NCI-H2196 treated with DMSO at 0.1 percent for 48 hours (cell line): ENCODE data around the gene FOXP1.

ENCODE experiments used
- DNase-seq: peaks from one replicate; lab custom pipeline; 2025; ENCODE audit not compliant: unreplicated experiment; lab: John Stamatoyannopoulos, UW

Gene FOXP1

DNA sequence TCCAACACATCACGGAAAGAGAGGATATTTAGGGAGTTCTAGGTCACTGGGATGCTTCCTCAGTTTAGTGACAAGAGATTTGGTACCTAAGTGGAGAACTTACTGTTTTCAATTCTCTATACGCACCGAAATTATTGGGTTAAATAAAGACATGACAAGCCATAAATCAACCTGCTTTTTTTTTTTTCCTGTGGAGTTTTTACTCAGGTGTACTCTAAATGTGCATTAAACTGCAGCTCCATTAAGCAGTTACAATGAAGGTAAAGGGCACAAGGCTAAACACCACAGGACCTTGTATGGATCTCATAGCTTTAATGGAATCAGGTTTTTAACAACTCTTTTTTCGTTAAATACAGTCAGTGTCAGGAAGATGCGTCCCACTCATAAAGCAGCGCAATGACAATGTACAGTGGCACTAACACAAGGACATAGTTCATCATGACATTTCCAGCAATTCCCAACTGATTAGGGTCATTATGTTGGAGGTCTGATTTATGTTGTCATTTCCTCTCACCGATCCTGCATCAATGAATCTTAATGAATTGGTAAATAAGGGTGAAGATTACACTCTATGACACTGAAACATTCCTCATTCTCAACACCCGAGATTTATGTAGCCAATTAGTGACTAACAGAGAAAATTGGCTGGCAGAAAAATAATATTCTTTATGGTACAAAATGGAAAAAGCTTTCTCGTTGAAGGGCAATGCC lies 355.2 kb downstream of the FOXP1 start:
- DNase-seq = no peak

DNA sequence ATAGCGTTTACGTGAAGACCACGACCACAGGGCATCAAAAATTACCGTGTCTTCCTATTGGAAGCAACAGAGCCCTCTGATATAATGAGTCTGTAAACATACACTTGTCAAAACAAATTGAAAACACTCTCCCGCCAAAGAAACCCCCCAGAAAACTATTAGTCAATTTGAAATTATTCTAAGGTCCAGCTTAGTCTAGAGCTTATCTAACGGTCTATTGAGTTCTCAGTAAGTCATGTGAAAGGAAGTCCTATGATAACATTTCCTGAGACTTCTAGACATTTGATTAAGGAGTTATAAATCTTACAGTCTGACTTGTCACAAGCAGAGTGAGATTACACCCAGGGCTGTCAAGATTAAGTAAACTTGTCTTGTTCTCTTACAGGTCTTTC lies 356.3 kb downstream of the FOXP1 start:
- DNase-seq = no peak

DNA sequence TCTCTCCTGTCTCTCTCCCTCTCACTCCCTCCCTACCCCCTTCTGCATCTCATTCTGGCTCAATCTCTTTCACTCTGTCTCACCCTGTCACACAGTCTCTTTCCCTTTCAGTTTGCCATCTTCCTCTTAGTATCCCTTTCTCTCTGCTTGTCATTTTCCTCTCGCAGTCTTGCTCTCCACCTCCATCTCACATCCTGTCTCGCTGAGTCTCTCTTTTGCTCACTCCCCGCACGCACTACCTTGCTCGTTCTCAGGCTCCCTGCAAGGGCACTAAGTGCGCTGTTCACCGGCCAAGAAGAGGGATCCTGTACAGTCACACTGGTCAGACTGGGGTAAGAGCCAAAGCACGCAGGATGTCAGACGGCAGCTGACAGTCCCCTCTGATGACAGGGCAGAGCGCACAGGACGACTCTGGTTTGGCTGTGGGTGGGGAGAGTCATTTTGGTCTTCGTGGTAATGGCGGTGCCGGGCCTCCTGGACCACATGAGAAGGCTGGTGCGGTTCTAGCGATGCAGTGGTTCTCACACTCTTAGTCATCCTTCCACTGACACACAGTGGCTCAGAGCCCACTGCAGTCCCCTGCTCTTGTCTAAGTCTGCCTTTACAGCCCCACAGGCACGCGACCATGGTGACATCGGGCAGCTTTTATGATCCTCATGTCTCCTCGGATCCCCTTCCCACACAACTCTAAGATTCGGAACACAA lies 356.8 kb downstream of the FOXP1 start:
- DNase-seq = no peak

DNA sequence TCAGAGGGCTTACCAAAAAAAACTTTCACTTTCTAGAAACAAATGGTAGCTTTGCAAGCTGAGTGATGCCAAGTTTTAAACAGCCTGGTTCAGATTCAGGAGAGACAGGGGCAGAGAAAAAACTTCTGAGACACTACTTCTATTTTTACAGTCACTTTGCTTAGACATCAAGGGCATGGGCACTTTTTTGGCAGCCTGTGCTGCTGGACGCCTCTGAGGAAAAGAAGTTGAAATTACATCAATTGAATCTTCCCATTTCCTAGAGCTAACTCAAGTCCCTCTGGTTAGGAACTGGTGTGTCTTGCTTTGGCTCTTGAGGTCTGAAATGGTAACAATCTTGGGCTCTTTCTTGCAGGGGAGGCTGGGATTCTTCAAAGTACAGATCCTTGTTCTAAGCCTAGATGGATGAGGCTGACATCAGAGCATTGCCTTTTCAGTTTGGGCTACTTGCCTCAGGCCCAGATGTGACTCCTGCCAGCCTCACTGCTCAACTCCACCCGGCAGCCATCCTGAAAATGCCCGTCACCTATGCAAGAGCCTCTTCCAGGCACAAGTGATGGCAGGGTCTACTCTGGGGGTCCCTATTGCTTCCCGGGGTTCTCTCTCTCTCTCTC lies 357.5 kb downstream of the FOXP1 start:
- DNase-seq = no peak

DNA sequence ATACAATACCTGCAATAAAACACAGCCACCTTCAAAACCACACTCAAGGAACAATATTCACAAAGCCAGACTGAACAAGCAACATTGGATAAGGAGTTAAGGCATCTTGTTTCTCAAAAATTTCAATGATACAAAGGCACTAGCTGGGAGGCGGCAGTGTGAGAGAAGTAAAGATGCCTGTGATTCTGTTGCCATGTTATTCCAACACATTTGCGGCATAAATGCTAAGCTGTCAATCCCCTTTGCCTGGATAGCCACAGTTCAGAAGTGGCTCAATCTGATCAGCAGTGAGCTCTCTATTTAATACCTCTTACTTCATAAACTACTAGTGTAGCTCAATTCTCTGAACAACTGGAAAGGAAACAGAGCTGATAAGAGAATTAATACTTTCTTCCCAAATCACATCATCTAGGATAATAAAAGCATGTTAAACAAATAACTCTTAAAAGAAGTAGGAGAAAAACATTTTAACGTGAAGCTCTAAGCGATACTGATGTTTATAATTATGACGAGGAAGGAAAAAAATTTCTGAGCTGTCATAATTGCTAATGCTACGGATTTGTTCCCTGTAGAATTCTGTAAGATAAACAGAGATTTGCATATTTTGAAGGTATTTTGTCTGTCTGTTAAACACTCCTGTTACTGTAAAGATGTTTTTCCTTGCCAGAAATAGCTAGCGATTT lies 358.4 kb downstream of the FOXP1 start:
- no peak for DNase-seq

DNA sequence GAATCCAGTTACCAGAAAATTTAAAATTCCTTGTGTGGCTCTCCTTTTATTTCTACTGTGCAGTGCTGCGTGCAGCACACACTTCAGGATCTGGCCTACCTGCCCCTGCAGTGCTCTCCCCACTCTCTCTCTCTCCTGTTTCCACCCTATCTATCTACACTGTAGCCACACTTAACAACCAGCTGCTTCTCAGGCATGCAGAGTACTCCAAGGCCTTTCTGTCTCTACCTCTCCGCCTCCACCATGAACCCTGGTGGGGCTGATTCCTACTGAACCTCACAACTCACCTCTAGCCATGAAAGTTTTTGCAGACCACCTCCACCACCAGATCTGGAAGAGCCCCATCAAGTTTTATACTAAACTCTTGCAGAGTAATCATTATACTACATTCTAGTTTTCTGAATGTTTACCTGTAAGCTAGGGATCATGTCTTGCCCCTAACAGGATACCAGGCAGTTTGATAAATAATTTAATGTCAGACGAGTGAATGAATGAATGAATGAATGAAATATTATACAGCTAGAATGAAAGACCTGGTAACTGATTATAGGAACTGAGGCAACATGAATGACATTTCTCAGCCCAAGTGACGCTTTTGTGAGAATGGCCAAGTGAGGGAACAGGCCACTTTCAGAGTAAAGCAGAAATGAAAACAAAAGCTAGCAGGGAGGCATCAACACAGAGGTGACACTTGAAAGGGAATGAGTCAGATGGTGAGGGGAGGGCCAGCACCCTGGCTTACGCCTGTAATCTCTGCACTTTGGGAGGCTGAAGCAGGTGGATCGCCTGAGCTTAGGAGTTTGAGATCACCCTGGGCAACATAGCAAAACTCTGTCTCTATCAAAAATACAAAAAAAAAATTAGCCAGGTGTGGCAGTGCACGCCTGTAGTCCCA lies 363.5 kb downstream of the FOXP1 start:
- no peak for DNase-seq

DNA sequence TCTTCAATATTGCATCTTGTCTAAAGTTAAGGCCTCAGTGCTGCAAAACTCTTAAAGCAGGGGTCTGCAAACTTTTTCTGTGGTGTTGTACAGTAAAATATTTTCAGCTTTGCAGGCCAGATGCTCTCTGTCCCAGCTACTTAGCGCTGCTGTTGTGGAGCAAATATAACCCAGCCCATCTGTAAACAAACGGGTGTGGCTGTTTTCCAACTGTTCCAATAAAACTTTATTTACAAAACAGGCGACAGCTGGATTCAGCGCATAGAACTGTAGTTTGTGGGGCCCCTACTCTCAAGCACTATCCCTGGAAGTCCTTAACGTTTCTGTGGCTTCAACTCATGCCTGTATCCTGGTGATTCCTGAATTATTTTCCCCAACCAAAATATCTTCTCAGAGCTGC lies 365.0 kb downstream of the FOXP1 start:
- DNase-seq = no peak

DNA sequence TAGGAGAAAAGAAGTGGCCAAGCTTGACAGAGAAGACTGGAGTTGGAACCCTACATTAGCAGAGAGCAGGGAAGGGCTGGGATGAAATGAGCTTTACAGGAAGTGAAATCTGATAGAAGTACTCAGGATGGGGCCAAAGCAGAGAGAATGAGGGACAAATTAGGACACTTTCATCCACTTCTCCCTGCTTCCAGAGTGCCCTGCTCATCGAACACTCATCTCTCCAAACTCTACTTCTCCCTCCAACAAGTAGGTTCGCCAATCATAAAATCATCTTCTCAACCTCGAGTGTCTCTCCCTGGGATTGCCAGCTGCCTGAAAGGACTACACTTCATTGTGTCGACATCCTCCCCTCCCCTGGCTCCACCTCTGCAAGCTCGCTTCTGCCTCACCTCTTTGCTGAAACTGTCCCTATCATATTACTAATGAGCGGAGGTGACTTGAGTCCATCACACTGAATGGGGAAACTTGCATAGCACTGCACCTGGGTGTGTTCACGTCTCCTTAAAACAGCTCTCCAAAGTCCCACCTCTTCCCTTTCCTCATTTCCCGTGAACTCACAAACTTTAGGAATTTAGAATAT lies 365.8 kb downstream of the FOXP1 start:
- DNase-seq = peak; percentile 32

DNA sequence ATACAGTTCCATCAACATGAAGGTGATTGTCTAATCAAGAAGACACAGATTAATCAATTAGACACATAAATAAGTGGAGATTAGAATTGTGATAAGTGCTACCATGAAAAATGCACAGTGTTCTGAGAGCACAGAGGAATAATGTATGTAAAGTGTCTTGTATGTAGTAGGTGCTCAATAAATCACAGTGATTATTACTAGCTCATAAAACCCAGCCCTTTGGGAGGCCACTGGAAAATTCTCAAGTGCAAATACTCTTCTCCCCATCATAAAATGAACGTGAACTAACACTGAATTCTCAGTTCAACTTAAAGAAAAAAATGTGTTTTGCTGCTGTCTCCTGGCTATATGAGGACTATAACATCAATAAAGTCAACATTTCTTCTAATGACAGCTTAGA lies 368.2 kb downstream of the FOXP1 start:
- no peak for DNase-seq

DNA sequence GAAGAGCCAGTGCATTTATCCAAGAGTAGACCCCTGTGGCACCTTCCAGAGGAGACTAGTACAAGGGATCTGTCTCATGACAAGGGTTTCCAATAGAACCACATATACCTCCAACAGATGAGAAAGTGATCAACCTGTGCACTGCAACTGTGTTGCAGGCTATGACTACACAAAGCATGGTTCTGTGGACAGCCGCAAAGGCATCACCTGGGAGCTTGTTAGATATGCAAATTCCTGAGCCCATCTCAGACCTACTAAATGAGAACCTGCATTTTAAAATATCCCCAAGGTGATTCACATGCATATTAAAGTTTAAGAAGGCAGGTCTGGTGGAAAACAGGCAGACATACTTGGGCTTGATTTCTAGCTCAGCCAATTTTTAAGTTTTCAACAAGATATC lies 368.7 kb downstream of the FOXP1 start:
- no peak for DNase-seq

DNA sequence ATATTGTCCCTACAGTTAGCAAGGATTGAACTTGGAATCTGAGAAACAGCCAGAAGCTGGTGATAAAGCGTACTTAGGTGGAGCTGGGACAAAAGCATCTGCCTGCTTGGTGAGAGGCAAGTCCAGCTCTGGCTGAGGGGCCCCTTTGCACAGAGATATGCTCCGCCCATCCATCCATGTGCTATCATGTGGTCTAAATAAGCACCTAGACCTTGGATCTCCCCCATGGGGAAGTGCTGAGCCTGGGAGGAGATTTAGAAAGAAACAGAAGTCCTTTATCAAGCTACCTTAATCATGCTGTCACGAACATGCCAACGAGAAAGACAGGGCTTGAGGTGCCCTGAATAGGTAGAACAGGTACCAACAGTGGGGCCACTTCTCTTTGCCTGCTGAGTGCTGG lies 369.5 kb downstream of the FOXP1 start:
- no peak for DNase-seq

DNA sequence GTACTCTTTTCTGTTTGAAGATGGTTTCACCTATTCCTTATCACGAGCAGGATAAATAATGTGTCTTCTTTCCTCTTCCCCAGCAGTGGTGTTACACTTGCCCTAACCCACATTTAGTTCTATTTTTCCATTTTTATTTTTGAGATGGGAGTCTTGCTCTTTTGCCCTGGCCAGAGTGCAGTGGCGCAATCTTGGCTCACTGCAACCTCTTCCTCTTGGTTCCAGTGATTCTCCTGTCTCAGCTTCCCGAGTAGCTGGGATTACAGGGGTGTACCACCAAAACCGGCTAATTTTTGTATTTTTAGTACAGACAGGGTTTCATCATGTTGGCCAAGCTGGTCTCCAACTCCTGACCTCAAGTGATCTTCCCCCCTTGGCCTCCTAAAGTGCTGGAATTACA lies 372.4 kb downstream of the FOXP1 start:
- DNase-seq = no peak

DNA sequence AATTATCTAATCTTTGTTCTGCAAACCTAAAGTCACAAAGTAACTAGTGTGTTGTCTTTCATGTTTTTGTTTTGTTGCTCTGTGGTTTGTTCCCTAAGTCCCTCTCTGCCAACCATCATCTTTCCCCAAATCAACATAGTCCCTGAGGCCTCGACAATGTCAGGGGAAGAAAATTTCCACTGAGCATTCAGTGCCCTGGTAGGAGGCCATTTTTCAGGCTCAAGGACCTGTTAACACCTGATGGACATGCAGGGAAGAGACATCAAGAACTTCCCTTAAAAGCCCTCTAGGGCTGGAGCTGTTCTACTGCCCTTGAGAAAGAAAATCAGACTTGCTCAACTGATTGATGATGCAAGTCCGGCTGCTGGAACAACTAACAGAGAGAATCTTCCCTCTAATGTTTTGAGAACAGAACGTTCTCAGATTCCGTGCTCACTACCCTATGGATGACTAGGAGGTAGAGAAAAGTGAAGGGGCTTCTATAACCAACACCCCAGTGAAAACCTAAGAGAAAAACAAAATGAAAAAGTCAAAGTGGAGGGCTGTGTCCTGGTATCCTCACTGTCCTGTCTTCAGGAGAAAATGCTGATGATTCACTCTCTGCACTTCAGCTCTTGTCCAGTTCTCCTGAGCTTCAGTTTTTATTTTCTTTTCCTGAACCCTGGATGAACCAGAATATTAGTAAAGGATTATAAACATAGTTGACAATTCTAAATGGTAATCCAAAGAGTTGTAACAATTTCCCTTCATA lies 373.1 kb downstream of the FOXP1 start:
- no peak for DNase-seq

DNA sequence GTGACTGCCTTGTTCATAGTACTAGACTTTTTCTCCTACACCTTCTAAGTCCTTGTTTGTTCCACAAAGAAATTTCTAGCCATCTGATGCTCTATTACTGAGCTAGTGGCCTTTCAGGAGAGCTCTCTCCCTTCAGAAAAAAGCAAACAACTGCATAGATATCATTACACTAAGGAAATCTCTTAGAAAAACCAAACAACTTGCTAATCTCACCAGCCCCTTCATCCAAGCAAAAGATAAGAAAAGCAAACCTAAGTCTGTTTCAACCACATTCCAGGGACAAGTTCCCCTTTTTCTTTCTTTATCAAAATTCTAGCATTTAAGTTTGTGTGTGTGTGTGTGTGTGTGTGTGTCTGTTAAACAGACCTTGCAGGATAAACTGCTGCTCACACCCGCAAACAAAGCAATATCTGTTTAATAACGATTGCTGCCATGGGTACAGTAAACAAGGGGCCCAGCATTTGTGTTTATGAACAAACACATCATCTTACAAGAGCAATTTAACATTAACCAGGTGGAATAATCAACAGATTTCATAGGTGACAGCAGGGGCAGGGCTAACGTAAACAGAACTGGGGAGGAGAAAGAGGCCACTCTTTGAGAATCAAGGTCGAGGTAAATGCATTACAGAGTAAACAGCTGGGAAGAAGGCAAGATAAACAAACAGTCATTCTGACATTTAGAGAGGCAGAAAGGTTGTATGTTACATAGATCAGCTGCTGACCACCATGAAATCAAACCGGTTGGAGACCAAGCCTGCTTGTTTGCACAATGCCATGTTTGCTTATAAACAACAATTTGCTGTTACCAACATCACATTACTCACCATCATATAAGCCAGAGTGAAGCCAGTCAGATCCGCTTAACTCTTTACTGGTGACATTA lies 375.1 kb downstream of the FOXP1 start:
- peak; percentile 15 for DNase-seq

DNA sequence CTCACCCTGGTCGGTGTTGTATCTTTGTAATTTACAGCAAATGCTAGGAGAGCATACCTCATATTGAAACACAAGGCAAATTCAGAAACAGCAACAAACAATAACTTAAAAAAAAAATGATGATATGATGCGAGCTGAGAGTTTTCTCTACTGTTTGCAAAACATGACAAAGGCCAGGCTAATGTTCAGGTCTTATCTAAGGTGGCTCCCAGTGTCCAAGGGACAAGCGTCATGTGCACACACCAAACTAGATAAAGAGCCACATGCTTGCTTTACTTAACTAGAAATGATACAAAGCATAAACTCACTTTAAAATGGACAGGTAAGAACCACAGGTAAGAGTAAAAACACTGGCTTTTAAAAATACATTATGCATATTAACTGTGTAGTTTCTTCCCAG lies 375.9 kb downstream of the FOXP1 start:
- DNase-seq = no peak

DNA sequence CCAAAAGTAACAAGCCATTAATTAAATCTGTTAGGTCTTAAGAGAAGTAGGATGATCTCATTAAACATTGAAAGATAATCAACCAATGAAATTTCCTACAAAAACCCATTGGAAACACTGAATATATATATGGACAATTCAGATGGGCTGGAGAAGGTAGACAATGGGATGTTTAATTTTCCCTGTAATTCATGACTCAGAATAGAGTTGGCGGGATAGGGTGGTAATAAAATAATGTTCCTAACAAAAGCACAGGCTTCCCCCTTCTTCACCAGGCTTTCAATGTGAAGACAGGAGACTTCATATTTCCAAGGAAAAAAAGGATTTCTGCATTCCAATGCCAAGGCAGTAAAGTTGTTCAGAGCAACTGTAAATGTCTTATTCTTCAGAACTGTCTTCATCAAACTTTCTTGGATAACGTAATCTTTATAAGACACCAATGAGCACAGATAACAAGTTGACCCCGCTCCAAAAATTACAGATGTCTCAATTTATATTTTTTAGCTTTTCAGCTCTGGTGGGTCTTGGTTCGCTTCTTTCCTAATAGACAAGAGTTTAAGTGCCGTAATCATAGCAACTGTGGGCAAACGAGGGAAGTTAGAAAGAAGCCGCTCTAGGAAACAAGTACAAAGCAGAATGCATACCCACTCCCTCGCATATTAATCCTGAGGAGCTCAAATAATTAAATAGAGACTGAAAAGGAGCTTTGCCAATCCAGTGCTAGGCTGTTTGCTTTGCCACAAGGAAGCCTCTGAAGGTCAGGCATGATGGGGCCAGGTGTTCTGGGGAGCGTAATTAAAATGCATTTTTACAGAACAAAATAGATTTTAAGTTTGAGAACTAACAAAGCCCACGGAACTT lies 377.0 kb downstream of the FOXP1 start:
- DNase-seq = no peak

DNA sequence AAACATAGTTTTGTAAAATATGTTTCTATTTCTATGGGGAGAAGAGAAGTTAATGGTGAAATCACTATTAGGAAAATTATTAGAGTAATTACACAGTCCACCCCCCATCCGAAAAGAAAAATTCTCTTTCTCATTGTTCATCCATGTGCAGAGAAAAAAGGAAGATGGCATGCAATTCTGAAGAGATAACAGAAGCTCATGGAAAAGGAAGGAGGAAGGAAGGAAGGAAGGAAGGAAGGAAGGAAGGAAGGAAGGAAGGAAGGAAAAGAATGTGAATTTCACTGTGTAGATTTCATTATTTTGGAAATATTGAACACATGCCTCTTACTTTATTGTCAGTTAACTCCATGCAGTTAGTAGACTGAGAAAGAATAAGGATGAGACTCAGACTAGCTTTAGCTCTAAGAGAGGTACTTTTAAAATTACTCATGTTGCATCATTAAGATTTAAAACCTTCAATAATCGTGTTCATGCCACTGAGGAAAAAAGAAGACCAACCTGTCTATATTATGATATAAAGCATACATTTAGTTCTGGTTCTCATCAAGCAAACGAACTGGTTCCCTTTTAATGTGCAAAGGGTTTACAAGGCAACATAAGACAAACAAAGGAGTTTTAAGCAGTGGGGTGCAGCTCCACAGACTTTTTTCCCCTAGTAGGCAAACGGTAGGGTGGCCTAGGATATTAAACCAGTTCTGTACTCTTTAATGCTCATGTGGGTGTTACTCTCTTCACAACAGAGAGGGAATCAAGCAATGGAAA lies 379.6 kb downstream of the FOXP1 start:
- DNase-seq = no peak
